ENCODE data around the gene BBS1.

The BBS1 gene

GRCh38 chr11:66476841-66477251 lies 33.6 kb upstream of the BBS1 start:
- no peak overlapping the region for H3K4me3 ChIP-seq (replicated peaks in 1 of 2; ENCODE audit: low read depth in 2 of 2, low read length in 2 of 2)
- TF ChIP-seq CTCF (IDR thresholded peaks at IDR 0.05; ENCODE audit: low read depth, low read length), result no peak
- no peak for DNase-seq (ENCODE audit: low read depth in 2 of 2)

- TF ChIP-seq CTCF (IDR thresholded peaks at IDR 0.05; ENCODE audit: low read depth, low read length), result no peak
- DNase-seq (ENCODE audit: low read depth in 2 of 2), result no peak
- H3K4me3 ChIP-seq (replicated peaks in 1 of 2; ENCODE audit: low read depth in 2 of 2, low read length in 2 of 2), result no peak overlapping the region
Measured at GRCh38 chr11:66477263-66478201, 32.9 kb upstream of the BBS1 start.

- DNase-seq (ENCODE audit: low read depth in 2 of 2), result peak; percentile 19 to 26
- H3K4me3 ChIP-seq (replicated peaks in 1 of 2; ENCODE audit: low read depth in 2 of 2, low read length in 2 of 2), result peak overlapping the region; percentile 76 to 83
- TF ChIP-seq CTCF (IDR thresholded peaks at IDR 0.05; ENCODE audit: low read depth, low read length), result peak; percentile 83
Measured at GRCh38 chr11:66478729-66479393, 31.6 kb upstream of the BBS1 start.

- peak overlapping the region; percentile 76 to 83 for H3K4me3 ChIP-seq (replicated peaks in 1 of 2; ENCODE audit: low read depth in 2 of 2, low read length in 2 of 2)
- DNase-seq (ENCODE audit: low read depth in 2 of 2), result peak; percentile 50 to 54
- TF ChIP-seq CTCF (IDR thresholded peaks at IDR 0.05; ENCODE audit: low read depth, low read length), result no peak
Measured at GRCh38 chr11:66479394-66480116, 30.9 kb upstream of the BBS1 start.

GRCh38 chr11:66480117-66480938 lies 30.1 kb upstream of the BBS1 start, which contains the start of gene DPP3:
DPP3 (plus strand) TSS chr11:66480434; CDS start chr11:66482201, 1,767 bp downstream.
- peak within 1 kb of the TSS; percentile 76 to 83 for H3K4me3 ChIP-seq (replicated peaks in 1 of 2; ENCODE audit: low read depth in 2 of 2, low read length in 2 of 2)
- no peak for TF ChIP-seq CTCF (IDR thresholded peaks at IDR 0.05; ENCODE audit: low read depth, low read length)
- DNase-seq (ENCODE audit: low read depth in 2 of 2), result peak; percentile 97 to 98

All from cardiac fibroblast (primary cell).